Placental epithelial cell (primary cell): ENCODE data around the gene ATP13A3. TPM values are rescaled to one million over a fixed set of nuclear protein-coding genes. Genes with fewer than 3 reads are reported as not detected.

Experiments
- small RNA-seq: library from RNA; depleted of rRNA; stranded (forward); fragments of <200 nt; gene quantifications from one replicate; pipeline ENCODE3, GENCODE V24; 2012
- total RNA-seq: library from RNA; depleted of rRNA; stranded (reverse); fragments of >200 nt; gene quantifications from 2 replicates; pipeline ENCODE4 v1.2.3, GENCODE V29; 2012

ATP13A3 gene
- 47.1 and 73.9 TPM in 2 replicates for total RNA-seq

GRCh38 chr3:194486540-194487288 lies at the start of gene ATP13A3:
TSS of gene ATP13A3 (minus strand) at chr3:194487002. CDS start at chr3:194462190, 24,812 bp downstream.

GRCh38 chr3:194399166-194399565 lies 87.6 kb downstream of the ATP13A3 start, which contains the start of gene GP5:
TSS of gene GP5 (minus strand) at chr3:194399266. CDS start at chr3:194398282, 984 bp downstream.

GRCh38 chr3:194369522-194370279 lies 117.1 kb downstream of the ATP13A3 start, which contains the start of gene LRRC15:
TSS of gene LRRC15 (minus strand) at chr3:194369743. CDS start at chr3:194361043, 8,700 bp downstream.

Small RNA genes within 50 kb of the gene (small RNA-seq; reads per million reads assigned to genes)
- gene AC108676.2 (not detected), gene RNU6-1101P (not detected)

Other genes starting within 250 kb of the ATP13A3 start
- not detected in 2 replicates for gene CPN2, start 135.7 kb downstream of the ATP13A3 start, total RNA-seq
- under 0.01 TPM in 1 of 2 replicates, not detected in the other for gene LRRC15, start 117.3 kb downstream of the ATP13A3 start, total RNA-seq
- not detected in 2 replicates for gene GP5, start 87.7 kb downstream of the ATP13A3 start, total RNA-seq
- 15.5 and 23.9 TPM in 2 replicates for gene TMEM44, start 146.4 kb upstream of the ATP13A3 start, total RNA-seq
- gene LSG1, start 185.2 kb upstream of the ATP13A3 start, total RNA-seq, result 21.8 and 24.7 TPM in 2 replicates
- 0.22 and 0.39 TPM in 2 replicates for gene FAM43A, start 198.9 kb upstream of the ATP13A3 start, total RNA-seq